Ramos (cell line): ENCODE results near the gene CEP112.

Experiments
- in situ Hi-C: fragments of 300-500 bp; cut with MboI; formaldehyde crosslinking; loops from one replicate; pipeline ENCODE4 v1.14.3; 2022; ENCODE audit warnings: low sequenced_read_pairs; ENCODE audit not compliant: unreplicated experiment

Gene CEP112

GRCh38 chr17:66211047-66211810, 19.3 kb upstream of the CEP112 start:
- in situ Hi-C loops, result no loop called here

GRCh38 chr17:66210208-66210574, 18.3 kb upstream of the CEP112 start:
- in situ Hi-C loops, result no loop called here

- in situ Hi-C loops, result no loop called here
Observed at GRCh38 chr17:66207936-66208335, 16.0 kb upstream of the CEP112 start.

- in situ Hi-C loops, result no loop called here
Observed at GRCh38 chr17:66203274-66204015, 11.5 kb upstream of the CEP112 start.

- in situ Hi-C loops, result no loop called here
Observed at GRCh38 chr17:66200685-66201092, 8.8 kb upstream of the CEP112 start.

GRCh38 chr17:66198242-66198641, 6.3 kb upstream of the CEP112 start:
- in situ Hi-C loops, result no loop called here

- in situ Hi-C loops, result no loop called here
Observed at GRCh38 chr17:66192378-66192687, 400 bp upstream of the CEP112 start.

- in situ Hi-C loops, result no loop called here
Observed at GRCh38 chr17:66190738-66191592, 968 bp downstream of the CEP112 start.

- in situ Hi-C loops, result no loop called here
Observed at GRCh38 chr17:66187718-66188117, 4.2 kb downstream of the CEP112 start.

GRCh38 chr17:66185862-66186261, 6.1 kb downstream of the CEP112 start:
- in situ Hi-C loops, result no loop called here

GRCh38 chr17:66184392-66184791, 7.5 kb downstream of the CEP112 start:
- in situ Hi-C loops, result no loop called here

GRCh38 chr17:66183529-66183928, 8.4 kb downstream of the CEP112 start:
- in situ Hi-C loops, result no loop called here

- in situ Hi-C loops, result no loop called here
Observed at GRCh38 chr17:66178642-66179041, 13.3 kb downstream of the CEP112 start.

- in situ Hi-C loops, result no loop called here
Observed at GRCh38 chr17:66177048-66177447, 14.9 kb downstream of the CEP112 start.

- in situ Hi-C loops, result no loop called here
Observed at GRCh38 chr17:66175892-66176291, 16.0 kb downstream of the CEP112 start.

GRCh38 chr17:66172691-66173223, 19.2 kb downstream of the CEP112 start:
- in situ Hi-C loops, result loop anchor here (25.0 kb wide), 1 partner anchor 885 kb away; no protein-coding TSS in a partner anchor

GRCh38 chr17:66172144-66172543, 19.8 kb downstream of the CEP112 start:
- in situ Hi-C loops, result loop anchor here (25.0 kb wide), 1 partner anchor 885 kb away; no protein-coding TSS in a partner anchor

- in situ Hi-C loops, result loop anchor here (25.0 kb wide), 1 partner anchor 884 kb away; no protein-coding TSS in a partner anchor
Observed at GRCh38 chr17:66171692-66172091, 20.2 kb downstream of the CEP112 start.

GRCh38 chr17:66171172-66171571, 20.8 kb downstream of the CEP112 start:
- in situ Hi-C loops, result loop anchor here (25.0 kb wide), 1 partner anchor 884 kb away; no protein-coding TSS in a partner anchor

GRCh38 chr17:66169839-66170238, 22.1 kb downstream of the CEP112 start:
- in situ Hi-C loops, result loop anchor here (25.0 kb wide), 1 partner anchor 883 kb away; no protein-coding TSS in a partner anchor
